Choroid plexus epithelial cell (primary cell): ENCODE measurements around the gene ASRGL1.

ENCODE experiments used
- DNase-seq: peaks from one replicate; pipeline ENCODE4 v3.0.0-alpha.2; 2010; ENCODE audit warnings: low read depth
- H3K4me3 ChIP-seq: 2 replicates; pipeline ENCODE4 v1.5.1; 2011; ENCODE audit warnings: low read depth, mild to moderate bottlenecking, control low read depth, low read length, moderate library complexity
- CTCF ChIP-seq: conservative IDR thresholded peaks from 2 replicates; pipeline ENCODE4 v1.5.1; 2011; ENCODE audit warnings: low read depth, mild to moderate bottlenecking, control low read depth, inconsistent platforms, low read length, moderate library complexity

The ASRGL1 gene

DNA sequence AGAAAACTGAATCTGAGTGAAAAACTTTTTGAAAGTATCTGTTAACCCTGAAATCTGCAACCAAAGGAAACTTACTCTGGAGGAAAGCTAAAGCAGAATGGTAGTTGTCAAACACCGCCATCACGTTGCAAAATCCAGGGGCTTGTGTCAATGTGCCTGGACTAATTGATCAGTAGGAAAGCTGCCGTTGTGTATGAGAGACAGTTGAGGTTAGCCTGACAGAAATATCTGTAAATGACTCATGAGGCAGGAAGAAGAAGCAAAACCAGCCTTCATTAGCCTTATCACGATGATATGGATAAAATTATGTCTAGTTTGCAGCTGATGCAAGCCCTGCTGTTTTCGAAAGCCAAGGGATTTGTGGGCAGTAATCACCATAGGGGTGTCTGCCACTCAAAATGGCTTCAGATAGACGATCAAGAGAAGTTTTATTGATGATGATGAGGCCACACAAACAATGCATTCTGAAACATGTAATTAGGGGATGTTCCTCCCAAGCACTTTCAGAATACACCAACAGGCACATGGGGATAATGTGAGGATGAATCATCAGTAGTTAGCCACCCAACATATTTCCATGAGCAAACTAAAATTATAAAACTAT lies 90.5 kb downstream of the ASRGL1 start:
- DNase-seq, result peak; percentile 64
- H3K4me3 ChIP-seq, result no peak overlapping the region

GRCh38 chr11:62428871-62429560 lies 91.8 kb downstream of the ASRGL1 start:
- TF ChIP-seq CTCF, result no peak
- DNase-seq, result no peak
- no peak overlapping the region for H3K4me3 ChIP-seq

More for the DNA sequence above, 90.5 kb downstream of the ASRGL1 start:
- TF ChIP-seq CTCF, result no peak

- no peak overlapping the region for H3K4me3 ChIP-seq
- no peak for TF ChIP-seq CTCF
- DNase-seq, result no peak
Measured at GRCh38 chr11:62430425-62430824, 93.2 kb downstream of the ASRGL1 start.

GRCh38 chr11:62431171-62431901 lies 94.1 kb downstream of the ASRGL1 start:
- peak; percentile 79 for DNase-seq
- no peak overlapping the region for H3K4me3 ChIP-seq
- TF ChIP-seq CTCF, result peak; percentile 8

DNA sequence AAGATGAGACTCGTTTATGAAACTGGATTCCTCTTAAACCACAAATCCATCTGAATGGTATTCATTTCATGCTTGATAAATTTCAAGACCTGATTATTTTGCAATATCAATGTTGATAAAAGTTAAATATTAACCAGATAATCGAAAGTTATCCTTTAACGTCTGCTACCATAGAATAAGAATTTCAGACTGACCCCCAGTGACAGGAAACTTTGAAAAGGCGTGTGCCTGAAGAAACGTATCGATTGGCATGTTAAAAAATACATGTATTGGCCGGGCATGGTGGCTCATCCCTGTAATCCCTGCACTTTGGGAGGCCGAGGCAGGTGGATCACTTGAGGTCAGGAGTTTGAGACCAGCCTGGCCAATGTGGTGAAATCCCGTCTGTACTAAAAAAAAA lies 95.4 kb downstream of the ASRGL1 start:
- DNase-seq, result no peak
- TF ChIP-seq CTCF, result no peak
- H3K4me3 ChIP-seq, result no peak overlapping the region

- H3K4me3 ChIP-seq, result no peak overlapping the region
- DNase-seq, result no peak
- no peak for TF ChIP-seq CTCF
Measured at GRCh38 chr11:62433141-62433903, 96.1 kb downstream of the ASRGL1 start.
